ENCODE measurements around the gene ABHD10.

ABHD10 gene

DNA sequence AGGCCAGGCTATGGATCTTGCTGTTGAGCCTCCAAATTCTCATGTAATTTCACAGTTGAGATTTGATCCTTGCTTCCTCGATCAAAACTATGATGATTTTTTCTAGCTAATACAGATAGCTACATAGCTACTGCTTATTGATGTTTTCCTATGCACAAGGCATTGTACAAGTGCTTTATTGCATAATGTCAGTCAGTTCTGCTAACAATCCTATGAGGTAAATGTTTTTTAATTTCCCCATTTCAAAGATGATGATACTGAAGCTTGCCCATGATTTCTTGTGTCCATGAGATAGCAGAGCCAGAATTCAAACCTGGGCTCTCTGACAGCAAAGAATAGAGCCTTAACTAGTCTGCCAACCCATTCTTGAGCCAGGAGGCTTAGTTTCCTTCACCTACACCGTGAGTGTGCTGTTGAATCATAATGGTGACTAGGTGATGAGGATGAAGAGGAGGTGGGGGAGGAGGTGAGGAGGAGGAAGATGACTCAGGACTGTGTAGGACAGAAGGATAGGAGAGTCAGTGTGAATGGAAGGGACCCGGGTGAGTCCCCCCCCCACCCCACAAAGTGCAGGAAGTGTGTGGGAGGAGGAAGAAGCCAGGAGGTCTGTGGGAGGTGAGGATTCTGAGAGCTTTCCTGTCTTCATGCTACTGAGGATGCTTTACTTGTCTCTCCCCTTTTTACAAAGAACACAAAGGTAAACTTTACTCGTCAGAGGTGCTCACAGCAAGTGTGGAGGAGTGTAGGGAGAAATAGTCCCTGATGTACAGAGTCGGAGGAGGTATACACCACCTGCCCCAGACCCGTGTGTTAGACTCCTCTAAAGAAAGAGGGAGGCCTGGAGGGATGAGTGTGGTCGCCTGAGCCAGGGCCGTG, 23.5 kb downstream of the ABHD10 start:
- peak; percentile 62 for DNase-seq

DNA sequence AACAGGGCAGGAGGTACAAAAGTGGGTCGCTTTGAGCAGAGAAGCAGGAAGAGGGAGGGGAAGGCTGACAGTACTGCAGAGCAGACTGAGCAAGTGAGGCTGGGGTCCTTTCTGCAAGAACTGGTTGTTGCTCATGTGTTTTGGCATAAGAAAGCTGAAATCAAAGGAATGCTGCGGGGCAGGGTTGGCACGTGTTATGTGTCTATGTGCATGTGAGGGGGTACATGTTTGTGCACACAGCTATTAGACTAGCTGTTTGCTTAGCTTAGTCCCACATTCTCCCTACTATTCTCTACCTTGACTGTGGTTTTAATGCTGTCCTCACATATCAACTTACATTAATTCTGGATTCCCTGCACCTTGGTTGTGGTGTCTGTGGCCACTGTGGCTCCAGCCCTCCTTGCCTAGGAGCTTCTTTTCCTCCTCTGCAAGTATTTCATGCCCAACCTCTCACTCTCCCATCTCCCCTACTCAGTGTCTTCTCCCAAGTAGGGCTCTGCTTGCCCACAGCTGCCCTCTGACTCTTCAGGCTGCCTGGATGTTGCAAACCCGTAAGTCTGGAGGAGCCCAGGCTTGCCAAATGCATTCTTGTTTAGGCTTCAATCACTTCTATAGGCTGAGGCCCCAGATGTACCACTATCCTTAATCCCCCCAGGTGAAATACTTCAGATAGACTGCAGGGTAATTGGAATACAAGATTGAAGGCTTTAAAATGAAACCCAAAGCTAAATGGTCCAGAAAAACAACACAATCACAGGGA, 24.7 kb downstream of the ABHD10 start:
- no peak for DNase-seq

- peak; percentile 19 for DNase-seq
Measured at GRCh38 chr3:112004187-112004586, 25.4 kb downstream of the ABHD10 start.

DNA sequence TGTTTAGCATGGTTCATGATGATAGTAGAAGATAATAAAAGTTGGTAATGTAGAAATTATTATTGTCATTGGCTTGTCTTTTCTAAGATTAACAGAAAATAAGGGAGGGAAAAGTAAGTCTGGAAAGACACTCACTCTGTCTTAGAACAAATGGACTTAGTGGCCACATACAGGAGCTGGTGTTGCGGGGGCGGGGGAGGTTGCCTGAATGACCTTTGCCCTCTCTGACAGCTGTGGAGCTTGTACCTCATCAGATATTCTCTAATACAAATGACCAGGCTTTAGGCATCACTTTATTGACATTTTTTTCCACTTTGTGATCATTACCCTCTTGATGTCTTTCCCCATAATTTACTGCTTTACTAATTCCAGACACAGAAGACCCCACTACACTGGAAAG, 25.8 kb downstream of the ABHD10 start:
- DNase-seq = no peak

GRCh38 chr3:112005091-112005672, 26.4 kb downstream of the ABHD10 start:
- no peak for DNase-seq

- DNase-seq = no peak
Measured at GRCh38 chr3:112007633-112008032, 28.8 kb downstream of the ABHD10 start.

DNA sequence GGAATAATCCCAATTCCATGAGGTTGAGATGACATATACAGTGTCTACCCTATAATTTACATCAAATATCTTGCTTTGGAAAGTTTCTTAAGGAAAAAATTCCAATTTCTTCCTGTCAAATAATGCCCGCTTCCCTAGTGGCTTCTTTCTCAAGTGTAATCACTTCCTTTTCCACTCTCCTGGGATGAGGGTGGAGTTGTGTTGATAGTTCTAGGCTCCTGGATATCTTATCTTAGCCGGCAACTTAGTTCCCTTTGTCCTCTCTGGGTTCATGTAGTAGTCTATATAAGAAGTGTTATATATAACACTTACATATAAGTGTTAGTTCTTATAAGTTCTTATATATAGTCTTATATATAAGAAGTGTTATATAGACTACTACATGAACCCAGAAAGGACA, 30.8 kb downstream of the ABHD10 start:
- no peak for DNase-seq

- no peak for DNase-seq
Measured at GRCh38 chr3:112010636-112011035, 31.8 kb downstream of the ABHD10 start.

- no peak for DNase-seq
Measured at GRCh38 chr3:112011376-112011940, 32.6 kb downstream of the ABHD10 start.

- DNase-seq = no peak
Measured at GRCh38 chr3:112012205-112012992, 33.6 kb downstream of the ABHD10 start.

GRCh38 chr3:112013058-112013783, 34.4 kb downstream of the ABHD10 start:
- peak; percentile 74 for DNase-seq

GRCh38 chr3:112013784-112014143, 34.9 kb downstream of the ABHD10 start:
- DNase-seq = no peak

DNA sequence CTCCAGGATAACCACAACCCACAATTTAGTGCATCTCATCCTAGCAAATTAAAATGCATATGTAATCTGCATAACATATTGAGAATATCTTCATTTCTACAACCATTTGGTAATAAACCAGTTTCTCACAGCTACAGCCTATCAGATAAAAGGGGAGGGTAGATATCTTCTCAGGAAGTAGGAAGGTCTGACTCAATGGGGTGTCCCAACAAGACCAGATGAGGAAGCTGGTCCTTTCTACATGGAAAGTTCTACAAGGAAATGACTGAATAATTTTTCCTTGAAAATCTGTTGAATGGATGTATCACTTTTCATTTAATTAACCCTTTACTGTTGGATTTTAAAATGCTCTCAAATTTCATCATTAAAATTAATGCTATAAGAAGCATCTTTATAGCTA, 38.3 kb downstream of the ABHD10 start:
- no peak for DNase-seq

- DNase-seq = no peak
Measured at GRCh38 chr3:112018712-112019111, 39.9 kb downstream of the ABHD10 start.

GRCh38 chr3:112019716-112020115, 40.9 kb downstream of the ABHD10 start:
- DNase-seq = no peak

DNA sequence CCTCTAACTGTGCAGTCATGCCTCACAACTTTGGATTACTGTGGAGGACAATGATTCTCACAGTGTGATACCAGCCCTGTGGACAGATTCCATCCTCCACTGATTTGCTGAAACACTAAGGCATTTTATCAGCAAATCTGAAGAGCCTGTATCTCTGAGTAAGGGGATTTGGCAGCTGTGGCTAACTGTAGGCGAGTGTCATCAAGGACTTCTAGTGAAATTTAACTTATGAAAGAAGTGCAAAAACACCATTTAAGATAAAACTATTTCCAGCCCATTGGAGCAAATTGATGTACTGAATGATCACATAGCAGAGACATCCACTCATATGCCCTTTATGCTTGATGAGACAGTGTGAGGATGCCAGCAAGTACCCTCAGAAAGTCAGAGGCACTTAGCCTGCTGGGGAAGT, 41.9 kb downstream of the ABHD10 start:
- DNase-seq = no peak

DNA sequence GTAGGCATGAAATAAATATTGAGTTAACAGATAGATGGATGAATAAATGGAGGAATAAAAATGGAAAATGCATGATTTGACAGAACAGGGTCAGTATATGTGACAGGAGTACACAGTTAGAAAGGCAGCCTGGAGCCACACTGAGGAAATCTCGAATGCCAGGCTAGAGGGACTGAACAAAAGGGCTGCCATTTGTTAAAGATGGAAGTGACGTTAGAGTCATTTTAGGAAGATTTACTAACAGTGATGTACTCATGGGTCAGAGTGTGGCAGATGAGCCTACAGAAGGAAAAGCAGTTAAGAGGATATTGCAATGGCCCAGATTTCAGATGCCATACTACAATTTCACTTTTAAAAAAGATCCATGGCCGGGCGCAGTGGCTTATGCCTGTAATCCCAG, 48.3 kb downstream of the ABHD10 start:
- no peak for DNase-seq

DNA sequence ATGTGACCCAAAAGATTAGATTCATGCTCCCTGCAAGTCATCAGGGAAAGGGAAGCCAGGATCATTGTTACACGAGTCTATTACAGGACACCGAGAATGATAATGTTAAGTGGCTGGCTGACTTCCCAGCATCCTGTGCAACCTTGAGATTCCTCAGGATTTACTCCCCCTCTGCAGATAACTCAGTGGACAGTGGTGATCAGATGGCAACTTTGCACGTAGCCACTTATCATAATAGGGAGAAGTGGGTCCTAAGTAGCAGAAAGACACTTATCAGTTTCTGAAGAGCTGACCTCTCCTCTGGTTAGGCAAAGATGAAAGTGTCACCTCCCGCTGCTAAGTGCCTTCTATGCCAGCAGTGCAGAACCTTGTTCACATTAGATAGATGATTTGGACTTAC, 49.0 kb downstream of the ABHD10 start:
- DNase-seq = no peak

GRCh38 chr3:112030901-112031300, 52.1 kb downstream of the ABHD10 start:
- no peak for DNase-seq

- no peak for DNase-seq
Measured at GRCh38 chr3:112032098-112032731, 53.4 kb downstream of the ABHD10 start.

- no peak for DNase-seq
Measured at GRCh38 chr3:112034436-112034835, 55.6 kb downstream of the ABHD10 start, which contains the start of gene TMPRSS7. TSS of gene TMPRSS7 (plus strand) at chr3:112034736. CDS start at chr3:112034846, 110 bp downstream.

Measured in stimulated activated CD4-positive, alpha-beta T cell treated with anti-CD3 and anti-CD28 coated beads, Interleukin-15, amount 100 ng/mL, for 24 hours (primary cell).